WTC11 (cell line): Measurements from ENCODE around the gene CADM2. TPM values are rescaled to one million over a fixed set of nuclear protein-coding genes. Genes with fewer than 3 reads are reported as not detected.

Experiments used
- ATAC-seq: fragments of 200-7000 bp; cut with Tn5 transposase; 2 replicates; pipeline ENCODE4 v1.10.0; 2021; ENCODE audit warnings: mild to moderate bottlenecking, moderate library complexity
- CTCF ChIA-PET: fragments of 300-600 bp; sonication (Branson Sonifier 250); formaldehyde crosslinking; loops from one replicate; lab custom pipeline; 2021; ENCODE audit warnings: antibody characterized with exemption; lab: Charles Lee
- POLR2A ChIA-PET: fragments of 350-600 bp; sonication (Branson Sonifier 250); formaldehyde crosslinking; loops from one replicate; lab custom pipeline; 2021; ENCODE audit warnings: antibody characterized with exemption; lab: Charles Lee
- DNase-seq: peaks from one replicate; pipeline ENCODE4 v3.0.0; 2021; ENCODE audit warnings: low spot score
- H3K27ac Mint-ChIP-seq: 2 replicates; pipeline ENCODE4 v1.8.0; 2021; ENCODE audit warnings: mixed read lengths
- H3K27me3 Mint-ChIP-seq: 2 replicates; pipeline ENCODE4 v1.8.0; 2021; ENCODE audit warnings: low read depth, mild to moderate bottlenecking, moderate library complexity, mixed read lengths
- H3K36me3 Mint-ChIP-seq: 2 replicates; pipeline ENCODE4 v1.8.0; 2021; ENCODE audit warnings: mixed read lengths
- H3K4me1 Mint-ChIP-seq: 2 replicates; pipeline ENCODE4 v1.8.0; 2022; ENCODE audit warnings: mixed read lengths
- H3K4me3 Mint-ChIP-seq: 2 replicates; pipeline ENCODE4 v1.8.0; 2021; ENCODE audit warnings: mild to moderate bottlenecking, moderate library complexity, mixed read lengths
- H3K9me3 Mint-ChIP-seq: 2 replicates; pipeline ENCODE4 v1.8.0; 2021; ENCODE audit warnings: mixed read lengths
- ETV6 ChIP-seq: sonication (generic); formaldehyde crosslinking; IDR thresholded peaks from 2 replicates; pipeline ENCODE4 v1.8.1; 2022; ENCODE audit warnings: mild to moderate bottlenecking, missing genetic modification reagents
- FOXK1 ChIP-seq: sonication (generic); formaldehyde crosslinking; IDR thresholded peaks from 2 replicates; pipeline ENCODE4 v1.8.0; 2022; ENCODE audit warnings: mild to moderate bottlenecking, moderate library complexity, missing genetic modification reagents
- FOXP1 ChIP-seq: sonication (generic); formaldehyde crosslinking; IDR thresholded peaks from 2 replicates; pipeline ENCODE4 v1.8.0; 2022; ENCODE audit warnings: missing genetic modification reagents, mild to moderate bottlenecking, moderate library complexity, borderline replicate concordance
- JAZF1 ChIP-seq: fragments of 250-450 bp; sonication (Bioruptor Pico); IDR thresholded peaks from 2 replicates; pipeline ENCODE4 v1.9.0; 2021; ENCODE audit warnings: moderate library complexity, mild to moderate bottlenecking, inconsistent platforms
- JUN ChIP-seq: sonication (generic); formaldehyde crosslinking; IDR thresholded peaks from 2 replicates; pipeline ENCODE4 v1.8.0; 2023; ENCODE audit warnings: mild to moderate bottlenecking, missing genetic modification reagents
- KAT7 ChIP-seq: sonication (generic); formaldehyde crosslinking; IDR thresholded peaks from 2 replicates; pipeline ENCODE4 v1.8.1; 2023; ENCODE audit warnings: missing genetic modification reagents, mild to moderate bottlenecking, borderline replicate concordance
- NR2C2 ChIP-seq: sonication (generic); formaldehyde crosslinking; IDR thresholded peaks from 2 replicates; pipeline ENCODE4 v1.8.0; 2022; ENCODE audit warnings: mild to moderate bottlenecking, missing genetic modification reagents
- NR3C1 ChIP-seq: sonication (generic); formaldehyde crosslinking; conservative IDR thresholded peaks from 2 replicates; pipeline ENCODE4 v1.8.1; 2023; ENCODE audit warnings: low read depth, mild to moderate bottlenecking, missing genetic modification reagents
- TP53 ChIP-seq: sonication (generic); formaldehyde crosslinking; IDR thresholded peaks from 2 replicates; pipeline ENCODE4 v1.8.1; 2023; ENCODE audit warnings: mild to moderate bottlenecking, missing genetic modification reagents
- ZNF121 ChIP-seq: sonication (generic); formaldehyde crosslinking; IDR thresholded peaks from 2 replicates; pipeline ENCODE4 v1.8.0; 2023; ENCODE audit warnings: missing genetic modification reagents
- ZNF138 ChIP-seq: sonication (generic); formaldehyde crosslinking; conservative IDR thresholded peaks from 2 replicates; pipeline ENCODE4 v1.8.1; 2022; ENCODE audit warnings: mild to moderate bottlenecking, moderate library complexity, missing genetic modification reagents
- ZNF423 ChIP-seq: fragments of 250-450 bp; sonication (Bioruptor Pico); IDR thresholded peaks from 2 replicates; pipeline ENCODE4 v2.1.2; 2022; ENCODE audit warnings: mild to moderate bottlenecking, moderate library complexity
- total RNA-seq: library from RNA; stranded (reverse); gene quantifications from 3 replicates; pipeline ENCODE4 v1.2.3, GENCODE V29; 2021
- TF ChIP-seq, protein P1 (sequence below): fragments of 250-450 bp; sonication (Bioruptor Pico); IDR thresholded peaks from 2 replicates; pipeline ENCODE4 v1.9.0; 2021; ENCODE audit warnings: mild to moderate bottlenecking, borderline replicate concordance
- TF ChIP-seq, protein P2 (sequence below): sonication (generic); formaldehyde crosslinking; IDR thresholded peaks from 2 replicates; pipeline ENCODE4 v1.8.1; 2023; ENCODE audit warnings: mild to moderate bottlenecking, missing genetic modification reagents, moderate library complexity
- TF ChIP-seq, protein P3 (sequence below): sonication (generic); formaldehyde crosslinking; IDR thresholded peaks from 2 replicates; pipeline ENCODE4 v1.8.0; 2022; ENCODE audit warnings: mild to moderate bottlenecking, missing genetic modification reagents
- TF ChIP-seq, protein P4 (sequence below): sonication (generic); formaldehyde crosslinking; IDR thresholded peaks from 2 replicates; pipeline ENCODE4 v1.8.0; 2023; ENCODE audit warnings: missing genetic modification reagents
- TF ChIP-seq, protein P5 (sequence below): sonication (generic); formaldehyde crosslinking; IDR thresholded peaks from 2 replicates; pipeline ENCODE4 v1.8.0; 2023; ENCODE audit warnings: missing genetic modification reagents, mild to moderate bottlenecking, borderline replicate concordance
- TF ChIP-seq, protein P6 (sequence below): sonication (generic); formaldehyde crosslinking; IDR thresholded peaks from 2 replicates; pipeline ENCODE4 v1.8.0; 2022; ENCODE audit warnings: mild to moderate bottlenecking, missing genetic modification reagents
- TF ChIP-seq, protein P7 (sequence below): fragments of 250-450 bp; sonication (Bioruptor Pico); IDR thresholded peaks from 2 replicates; pipeline ENCODE4 v2.1.2; 2022; ENCODE audit warnings: mild to moderate bottlenecking, moderate library complexity

The CADM2 gene
- total RNA-seq, 1 experiment from 2014 or later = 18.8 TPM

DNA sequence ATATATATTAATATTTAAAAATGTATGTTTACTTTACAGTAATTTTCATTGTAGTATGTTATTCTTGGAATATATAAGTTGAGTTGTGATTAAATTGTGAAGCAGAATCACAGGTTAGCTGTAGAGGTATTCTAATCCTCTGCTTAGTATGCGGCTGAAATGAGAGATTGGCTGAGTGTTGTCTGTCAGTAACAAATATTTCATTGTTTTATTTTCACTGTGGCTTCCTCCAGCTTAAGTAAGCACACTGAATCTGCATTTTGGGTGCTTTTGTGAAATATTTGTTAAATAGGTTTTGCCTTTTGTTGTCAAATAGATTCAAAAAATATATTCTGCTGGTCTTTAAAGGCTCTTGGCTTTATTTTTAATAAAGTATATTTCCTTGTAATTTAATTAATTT is 357.5 kb downstream of the CADM2 start:
- H3K4me3 Mint-ChIP-seq = no peak overlapping the region
- no peaks in the 10 kb centered on the region for H3K27me3 Mint-ChIP-seq
- H3K4me1 Mint-ChIP-seq = no peaks in the 10 kb centered on the region
- no peak for DNase-seq
- no peak for ATAC-seq
- CTCF ChIA-PET = no interaction called here
- no peak overlapping the region for H3K27ac Mint-ChIP-seq
- H3K36me3 Mint-ChIP-seq = no peaks in the 10 kb centered on the region
- peaks cover 17% of the 10 kb centered on the region for H3K9me3 Mint-ChIP-seq
- TF ChIP-seq KAT7 (CRISPR knock-in tag) (no peak), FOXP1 (CRISPR knock-in tag) (no peak), JUN (CRISPR knock-in tag) (no peak), ZNF138 (CRISPR knock-in tag) (no peak), ETV6 (no peak), JAZF1 (no peak), TP53 (CRISPR knock-in tag) (no peak), ZNF121 (no peak), ZNF423 (CRISPR knock-in tag) (no peak), NR2C2 (no peak), FOXK1 (CRISPR knock-in tag) (no peak), NR3C1 (CRISPR knock-in tag) (no peak)
- TF ChIP-seq, protein P1, sequence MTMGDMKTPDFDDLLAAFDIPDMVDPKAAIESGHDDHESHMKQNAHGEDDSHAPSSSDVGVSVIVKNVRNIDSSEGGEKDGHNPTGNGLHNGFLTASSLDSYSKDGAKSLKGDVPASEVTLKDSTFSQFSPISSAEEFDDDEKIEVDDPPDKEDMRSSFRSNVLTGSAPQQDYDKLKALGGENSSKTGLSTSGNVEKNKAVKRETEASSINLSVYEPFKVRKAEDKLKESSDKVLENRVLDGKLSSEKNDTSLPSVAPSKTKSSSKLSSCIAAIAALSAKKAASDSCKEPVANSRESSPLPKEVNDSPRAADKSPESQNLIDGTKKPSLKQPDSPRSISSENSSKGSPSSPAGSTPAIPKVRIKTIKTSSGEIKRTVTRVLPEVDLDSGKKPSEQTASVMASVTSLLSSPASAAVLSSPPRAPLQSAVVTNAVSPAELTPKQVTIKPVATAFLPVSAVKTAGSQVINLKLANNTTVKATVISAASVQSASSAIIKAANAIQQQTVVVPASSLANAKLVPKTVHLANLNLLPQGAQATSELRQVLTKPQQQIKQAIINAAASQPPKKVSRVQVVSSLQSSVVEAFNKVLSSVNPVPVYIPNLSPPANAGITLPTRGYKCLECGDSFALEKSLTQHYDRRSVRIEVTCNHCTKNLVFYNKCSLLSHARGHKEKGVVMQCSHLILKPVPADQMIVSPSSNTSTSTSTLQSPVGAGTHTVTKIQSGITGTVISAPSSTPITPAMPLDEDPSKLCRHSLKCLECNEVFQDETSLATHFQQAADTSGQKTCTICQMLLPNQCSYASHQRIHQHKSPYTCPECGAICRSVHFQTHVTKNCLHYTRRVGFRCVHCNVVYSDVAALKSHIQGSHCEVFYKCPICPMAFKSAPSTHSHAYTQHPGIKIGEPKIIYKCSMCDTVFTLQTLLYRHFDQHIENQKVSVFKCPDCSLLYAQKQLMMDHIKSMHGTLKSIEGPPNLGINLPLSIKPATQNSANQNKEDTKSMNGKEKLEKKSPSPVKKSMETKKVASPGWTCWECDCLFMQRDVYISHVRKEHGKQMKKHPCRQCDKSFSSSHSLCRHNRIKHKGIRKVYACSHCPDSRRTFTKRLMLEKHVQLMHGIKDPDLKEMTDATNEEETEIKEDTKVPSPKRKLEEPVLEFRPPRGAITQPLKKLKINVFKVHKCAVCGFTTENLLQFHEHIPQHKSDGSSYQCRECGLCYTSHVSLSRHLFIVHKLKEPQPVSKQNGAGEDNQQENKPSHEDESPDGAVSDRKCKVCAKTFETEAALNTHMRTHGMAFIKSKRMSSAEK (CRISPR knock-in tag) = no peak
- TF ChIP-seq, protein P2, sequence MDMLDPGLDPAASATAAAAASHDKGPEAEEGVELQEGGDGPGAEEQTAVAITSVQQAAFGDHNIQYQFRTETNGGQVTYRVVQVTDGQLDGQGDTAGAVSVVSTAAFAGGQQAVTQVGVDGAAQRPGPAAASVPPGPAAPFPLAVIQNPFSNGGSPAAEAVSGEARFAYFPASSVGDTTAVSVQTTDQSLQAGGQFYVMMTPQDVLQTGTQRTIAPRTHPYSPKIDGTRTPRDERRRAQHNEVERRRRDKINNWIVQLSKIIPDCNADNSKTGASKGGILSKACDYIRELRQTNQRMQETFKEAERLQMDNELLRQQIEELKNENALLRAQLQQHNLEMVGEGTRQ (CRISPR knock-in tag) = no peak
- TF ChIP-seq, protein P3, sequence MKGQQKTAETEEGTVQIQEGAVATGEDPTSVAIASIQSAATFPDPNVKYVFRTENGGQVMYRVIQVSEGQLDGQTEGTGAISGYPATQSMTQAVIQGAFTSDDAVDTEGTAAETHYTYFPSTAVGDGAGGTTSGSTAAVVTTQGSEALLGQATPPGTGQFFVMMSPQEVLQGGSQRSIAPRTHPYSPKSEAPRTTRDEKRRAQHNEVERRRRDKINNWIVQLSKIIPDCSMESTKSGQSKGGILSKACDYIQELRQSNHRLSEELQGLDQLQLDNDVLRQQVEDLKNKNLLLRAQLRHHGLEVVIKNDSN = no peak
- TF ChIP-seq, protein P4, sequence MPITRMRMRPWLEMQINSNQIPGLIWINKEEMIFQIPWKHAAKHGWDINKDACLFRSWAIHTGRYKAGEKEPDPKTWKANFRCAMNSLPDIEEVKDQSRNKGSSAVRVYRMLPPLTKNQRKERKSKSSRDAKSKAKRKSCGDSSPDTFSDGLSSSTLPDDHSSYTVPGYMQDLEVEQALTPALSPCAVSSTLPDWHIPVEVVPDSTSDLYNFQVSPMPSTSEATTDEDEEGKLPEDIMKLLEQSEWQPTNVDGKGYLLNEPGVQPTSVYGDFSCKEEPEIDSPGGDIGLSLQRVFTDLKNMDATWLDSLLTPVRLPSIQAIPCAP (CRISPR knock-in tag) = no peak
- TF ChIP-seq, protein P5, sequence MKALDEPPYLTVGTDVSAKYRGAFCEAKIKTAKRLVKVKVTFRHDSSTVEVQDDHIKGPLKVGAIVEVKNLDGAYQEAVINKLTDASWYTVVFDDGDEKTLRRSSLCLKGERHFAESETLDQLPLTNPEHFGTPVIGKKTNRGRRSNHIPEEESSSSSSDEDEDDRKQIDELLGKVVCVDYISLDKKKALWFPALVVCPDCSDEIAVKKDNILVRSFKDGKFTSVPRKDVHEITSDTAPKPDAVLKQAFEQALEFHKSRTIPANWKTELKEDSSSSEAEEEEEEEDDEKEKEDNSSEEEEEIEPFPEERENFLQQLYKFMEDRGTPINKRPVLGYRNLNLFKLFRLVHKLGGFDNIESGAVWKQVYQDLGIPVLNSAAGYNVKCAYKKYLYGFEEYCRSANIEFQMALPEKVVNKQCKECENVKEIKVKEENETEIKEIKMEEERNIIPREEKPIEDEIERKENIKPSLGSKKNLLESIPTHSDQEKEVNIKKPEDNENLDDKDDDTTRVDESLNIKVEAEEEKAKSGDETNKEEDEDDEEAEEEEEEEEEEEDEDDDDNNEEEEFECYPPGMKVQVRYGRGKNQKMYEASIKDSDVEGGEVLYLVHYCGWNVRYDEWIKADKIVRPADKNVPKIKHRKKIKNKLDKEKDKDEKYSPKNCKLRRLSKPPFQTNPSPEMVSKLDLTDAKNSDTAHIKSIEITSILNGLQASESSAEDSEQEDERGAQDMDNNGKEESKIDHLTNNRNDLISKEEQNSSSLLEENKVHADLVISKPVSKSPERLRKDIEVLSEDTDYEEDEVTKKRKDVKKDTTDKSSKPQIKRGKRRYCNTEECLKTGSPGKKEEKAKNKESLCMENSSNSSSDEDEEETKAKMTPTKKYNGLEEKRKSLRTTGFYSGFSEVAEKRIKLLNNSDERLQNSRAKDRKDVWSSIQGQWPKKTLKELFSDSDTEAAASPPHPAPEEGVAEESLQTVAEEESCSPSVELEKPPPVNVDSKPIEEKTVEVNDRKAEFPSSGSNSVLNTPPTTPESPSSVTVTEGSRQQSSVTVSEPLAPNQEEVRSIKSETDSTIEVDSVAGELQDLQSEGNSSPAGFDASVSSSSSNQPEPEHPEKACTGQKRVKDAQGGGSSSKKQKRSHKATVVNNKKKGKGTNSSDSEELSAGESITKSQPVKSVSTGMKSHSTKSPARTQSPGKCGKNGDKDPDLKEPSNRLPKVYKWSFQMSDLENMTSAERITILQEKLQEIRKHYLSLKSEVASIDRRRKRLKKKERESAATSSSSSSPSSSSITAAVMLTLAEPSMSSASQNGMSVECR (CRISPR knock-in tag) = no peak
- TF ChIP-seq, protein P6, sequence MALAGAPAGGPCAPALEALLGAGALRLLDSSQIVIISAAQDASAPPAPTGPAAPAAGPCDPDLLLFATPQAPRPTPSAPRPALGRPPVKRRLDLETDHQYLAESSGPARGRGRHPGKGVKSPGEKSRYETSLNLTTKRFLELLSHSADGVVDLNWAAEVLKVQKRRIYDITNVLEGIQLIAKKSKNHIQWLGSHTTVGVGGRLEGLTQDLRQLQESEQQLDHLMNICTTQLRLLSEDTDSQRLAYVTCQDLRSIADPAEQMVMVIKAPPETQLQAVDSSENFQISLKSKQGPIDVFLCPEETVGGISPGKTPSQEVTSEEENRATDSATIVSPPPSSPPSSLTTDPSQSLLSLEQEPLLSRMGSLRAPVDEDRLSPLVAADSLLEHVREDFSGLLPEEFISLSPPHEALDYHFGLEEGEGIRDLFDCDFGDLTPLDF (CRISPR knock-in tag) = no peak
- TF ChIP-seq, protein P7, sequence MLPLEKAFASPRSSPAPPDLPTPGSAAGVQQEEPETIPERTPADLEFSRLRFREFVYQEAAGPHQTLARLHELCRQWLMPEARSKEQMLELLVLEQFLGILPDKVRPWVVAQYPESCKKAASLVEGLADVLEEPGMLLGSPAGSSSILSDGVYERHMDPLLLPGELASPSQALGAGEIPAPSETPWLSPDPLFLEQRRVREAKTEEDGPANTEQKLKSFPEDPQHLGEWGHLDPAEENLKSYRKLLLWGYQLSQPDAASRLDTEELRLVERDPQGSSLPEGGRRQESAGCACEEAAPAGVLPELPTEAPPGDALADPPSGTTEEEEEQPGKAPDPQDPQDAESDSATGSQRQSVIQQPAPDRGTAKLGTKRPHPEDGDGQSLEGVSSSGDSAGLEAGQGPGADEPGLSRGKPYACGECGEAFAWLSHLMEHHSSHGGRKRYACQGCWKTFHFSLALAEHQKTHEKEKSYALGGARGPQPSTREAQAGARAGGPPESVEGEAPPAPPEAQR (CRISPR knock-in tag) = no peak
- POLR2A ChIA-PET = no interaction called here
